OCI-LY3 (cell line): ENCODE measurements around the gene LAMA3.

Experiments
- CTCF ChIP-seq: fragments of 200-600, 300-600 bp; sonication (generic); IDR thresholded peaks from 2 replicates; pipeline ENCODE4 v1.5.1; 2014; ENCODE audit warnings: antibody characterized with exemption, low read length, low read depth
- EZH2phosphoT487 ChIP-seq: fragments of 200-600 bp; shearing (Covaris generic); IDR thresholded peaks from 2 replicates; pipeline ENCODE4 v1.6.1; 2018; ENCODE audit warnings: antibody characterized with exemption, mixed run types, low read depth

- TF ChIP-seq CTCF (no peak), EZH2phosphoT487 (no peak)
These were observed 156.9 kb downstream of the LAMA3 start for GRCh38 chr18:23845988-23846630.
